HepG2 (cell line): Measurements from ENCODE around the gene IQCE. TPM values are rescaled to one million over a fixed set of nuclear protein-coding genes. Genes with fewer than 3 reads are reported as not detected.
A peak's percentile ranks its signal among the peaks of the same experiment; 100 is the strongest.

Experiments used
- ATAC-seq: fragments of 200-7000 bp; cut with Tn5 transposase; 3 replicates; pipeline ENCODE4 v1.9.1; 2020; ENCODE audit warnings: mild to moderate bottlenecking, moderate library complexity
- BruUV-seq: library from RNA; stranded (reverse); fragments of 400-500 nt; replicated peaks from 2 replicates; lab custom pipeline; 2021; lab: Mats Ljungman, UMichigan
- CTCF ChIA-PET: fragments of 300-600 bp; formaldehyde crosslinking; extraction: SDS; loops from one replicate; lab custom pipeline; 2021; ENCODE audit warnings: low total read pairs, inconsistent platforms, low intra/inter-chr PET ratio; lab: Yijun Ruan, JAX
- POLR2A ChIA-PET: fragments of 350-600 bp; sonication (Branson Sonifier 250); formaldehyde crosslinking; loops from one replicate; lab custom pipeline; 2020; ENCODE audit warnings: antibody characterized with exemption, inconsistent platforms; lab: Yijun Ruan, JAX
- DNase-seq: peaks from one replicate; pipeline ENCODE4 v3.0.0-alpha.2; 2015; ENCODE audit warnings: low spot score
- FAIRE-seq: peaks from 3 replicates; lab custom pipeline; 2011; peaks lifted over from hg19 to GRCh38; lab: Jason Lieb, UNC
- H2AFZ ChIP-seq: one replicate; pipeline ENCODE4 v1.6.1; 2011; ENCODE audit warnings: low read length, inconsistent platforms
- H3K27ac ChIP-seq: fragments of 300-600 bp; 3 replicates; pipeline ENCODE4 v1.8.0; 2011; ENCODE audit warnings: mixed run types, mild to moderate bottlenecking, mixed read lengths, low read length, inconsistent platforms; ENCODE audit not compliant: insufficient read depth; ENCODE audit errors: extremely low read length
- H3K27me3 ChIP-seq, 2 experiments: fragments of 200-600 bp in 1 of 2; 2 replicates in 1 of 2; 3 replicates in 1 of 2; pipeline versions ENCODE4 v1.6.0 to v1.8.0; 2011; ENCODE audit warnings: low read length in 2 of 2, mild to moderate bottlenecking in 2 of 2, moderate library complexity in 2 of 2, inconsistent platforms in 1 of 2; ENCODE audit not compliant: insufficient read depth in 2 of 2, control insufficient read depth in 1 of 2
- H3K36me3 ChIP-seq, 2 experiments: fragments of 200-600 bp in 1 of 2; replicated peaks in 1 of 2; 2 replicates in 1 of 2; 3 replicates in 1 of 2; pipeline versions ENCODE4 v1.5.1 to v1.8.0; 2011; ENCODE audit warnings: low read length in 2 of 2, inconsistent platforms in 1 of 2; ENCODE audit not compliant: insufficient read depth in 2 of 2, control insufficient read depth in 1 of 2
- H3K4me1 ChIP-seq: 2 replicates; pipeline ENCODE4 v1.5.1; 2012; ENCODE audit warnings: low read length, inconsistent platforms; ENCODE audit not compliant: insufficient read depth
- H3K4me2 ChIP-seq: 2 replicates; pipeline ENCODE4 v1.6.0; 2011; ENCODE audit warnings: low read depth, low read length, inconsistent platforms
- H3K4me3 ChIP-seq, 3 experiments: fragments of 200-600 bp in 1 of 3; sonication (generic), shearing (Covaris generic) in 1 of 3; replicated peaks in 1 of 3; 2 replicates each; pipeline ENCODE4 v1.5.1; 2011 to 2016; ENCODE audit warnings: low read length in 3 of 3, inconsistent platforms in 2 of 3, low read depth in 2 of 3, mild to moderate bottlenecking in 2 of 3, control low read depth in 1 of 3, mixed read lengths in 1 of 3; ENCODE audit not compliant: insufficient read depth in 1 of 3
- H3K79me2 ChIP-seq: one replicate; pipeline ENCODE4 v1.6.1; 2011; ENCODE audit warnings: low read length, inconsistent platforms; ENCODE audit not compliant: insufficient read depth
- H3K9ac ChIP-seq: 2 replicates; pipeline ENCODE4 v1.6.0; 2011; ENCODE audit warnings: mild to moderate bottlenecking, low read depth, low read length, inconsistent platforms; ENCODE audit not compliant: insufficient read depth
- H3K9me3 ChIP-seq: 2 replicates; pipeline ENCODE4 v1.5.1; 2012; ENCODE audit warnings: mild to moderate bottlenecking, low read length
- H4K20me1 ChIP-seq: 2 replicates; pipeline ENCODE4 v1.6.0; 2011; ENCODE audit warnings: inconsistent platforms, mild to moderate bottlenecking, low read length, moderate library complexity; ENCODE audit not compliant: insufficient read depth
- CHCHD3 ChIP-seq: sonication (generic); formaldehyde crosslinking; IDR thresholded peaks from 2 replicates; pipeline ENCODE4 v1.8.0; 2022; ENCODE audit warnings: mild to moderate bottlenecking, missing genetic modification reagents, moderate library complexity
- CREBL2 ChIP-seq: sonication (generic); formaldehyde crosslinking; IDR thresholded peaks from 2 replicates; pipeline ENCODE4 v1.8.1; 2023; ENCODE audit warnings: missing genetic modification reagents, mild to moderate bottlenecking, borderline replicate concordance
- GPN1 ChIP-seq: sonication (generic); formaldehyde crosslinking; IDR thresholded peaks from 2 replicates; pipeline ENCODE4 v1.5.1; 2020; ENCODE audit warnings: missing genetic modification reagents, borderline replicate concordance
- PHF8 ChIP-seq: sonication (generic); formaldehyde crosslinking; IDR thresholded peaks from 2 replicates; pipeline ENCODE4 v1.5.0; 2020; ENCODE audit warnings: missing genetic modification reagents
- POLR2AphosphoS5 ChIP-seq: IDR thresholded peaks from 2 replicates; pipeline ENCODE4 v1.6.1; 2012; ENCODE audit warnings: low read depth, low read length
- POLR2G ChIP-seq: fragments of 200-400 bp; formaldehyde crosslinking; IDR thresholded peaks from 2 replicates; pipeline ENCODE4 v1.6.1; 2018; ENCODE audit warnings: mild to moderate bottlenecking, low read depth, low read length, moderate library complexity
- RARA ChIP-seq: IDR thresholded peaks from 2 replicates; pipeline ENCODE4 v1.6.1; 2016; ENCODE audit warnings: missing genetic modification reagents, missing compliant biosample characterization
- SALL1 ChIP-seq: sonication (generic); formaldehyde crosslinking; IDR thresholded peaks from 2 replicates; pipeline ENCODE4 v1.8.0; 2022; ENCODE audit warnings: mild to moderate bottlenecking, missing genetic modification reagents
- TARDBP ChIP-seq: sonication (generic); formaldehyde crosslinking; IDR thresholded peaks from 2 replicates; pipeline ENCODE4 v1.8.0; 2022; ENCODE audit warnings: mild to moderate bottlenecking, missing genetic modification reagents
- TEAD2 ChIP-seq: sonication (generic); formaldehyde crosslinking; IDR thresholded peaks from 2 replicates; pipeline ENCODE4 v1.9.0; 2021; ENCODE audit warnings: missing genetic modification reagents
- ZBTB4 ChIP-seq: sonication (generic); formaldehyde crosslinking; IDR thresholded peaks from 2 replicates; pipeline ENCODE4 v1.4.0; 2020; ENCODE audit warnings: missing genetic modification reagents, mild to moderate bottlenecking, borderline replicate concordance
- ZIK1 ChIP-seq: sonication (generic); formaldehyde crosslinking; IDR thresholded peaks from 2 replicates; pipeline ENCODE4 v1.5.0; 2020; ENCODE audit warnings: mild to moderate bottlenecking, low read depth, missing genetic modification reagents, borderline replicate concordance
- ZNF543 ChIP-seq: sonication (generic); formaldehyde crosslinking; IDR thresholded peaks from 2 replicates; pipeline ENCODE4 v1.4.0; 2020; ENCODE audit warnings: mild to moderate bottlenecking, missing genetic modification reagents
- ZNF549 ChIP-seq: sonication (generic); formaldehyde crosslinking; IDR thresholded peaks from 2 replicates; pipeline ENCODE4 v1.5.0; 2020; ENCODE audit warnings: missing genetic modification reagents
- ZNF891 ChIP-seq: sonication (generic); formaldehyde crosslinking; IDR thresholded peaks from 2 replicates; pipeline ENCODE4 v1.5.0; 2020; ENCODE audit warnings: mild to moderate bottlenecking, missing genetic modification reagents
- whole genome bisulfite sequencing: methylation state at CpG from one replicate; pipeline ENCODE4 v1.1.6; 2017; ENCODE audit warnings: low lambda C conversion rate; 5-methylcytosine and 5-hydroxymethylcytosine counted together
- in situ Hi-C: cut with HindIII; loops from 2 replicates; pipeline ENCODE4 v1.10.0; 2017; ENCODE audit warnings: low pct_unique_long_range_greater_than_20kb; ENCODE audit not compliant: extremely low pct_ligation_motif_present
- intact Hi-C: fragments of 100-400 bp; cut with micrococcal nuclease; formaldehyde crosslinking; loops from one replicate; pipeline ENCODE4 v1.10.0; 2022; ENCODE audit not compliant: unreplicated experiment
- polyA plus RNA-seq, 8 experiments: library from polyadenylated mRNA; depleted of rRNA in 3 of 8; stranded (reverse) in 7 of 8; unstranded in 1 of 8; fragments of >200 nt; fragmentation: Illumina TruSeq in 4 of 8; extraction: Trizol in 4 of 8; gene quantifications; 2 replicates each; pipeline versions ENCODE4 v1.2.1 to v1.2.3, GENCODE V29; 2011 to 2016; ENCODE audit warnings: low read depth in 4 of 8, missing spikeins in 1 of 8, mixed read lengths in 1 of 8; ENCODE audit not compliant: insufficient read depth in 1 of 8
- total RNA-seq, 5 experiments: library from RNA; depleted of rRNA; stranded (reverse); fragments of >200 nt; fragmentation: Illumina TruSeq; extraction: Trizol; gene quantifications; 2 replicates each; pipeline ENCODE4 v1.2.3, GENCODE V29; 2016; ENCODE audit warnings: low read depth in 1 of 5

IQCE gene
- total and polyA plus RNA-seq, 2 of the 13 experiments (the other 11 are each of a cell fraction or from before 2014, with no cell fraction given), result 1.5 to 2.5 TPM

- TF ChIP-seq ZNF891 (CRISPR knock-in tag), result 0 out of 2 replicates have a peak, but pooled peaks have one; percentile 7
- peak; percentile 5 for TF ChIP-seq SALL1 (CRISPR knock-in tag)
- TF ChIP-seq PHF8 (CRISPR knock-in tag), result peak; percentile 34; the same call in 1 of the 2 replicates
- no peak for TF ChIP-seq CREBL2 (CRISPR knock-in tag)
- 0 out of 2 replicates have a peak, but pooled peaks have one; percentile 3 for TF ChIP-seq RARA (CRISPR knock-in tag)
- 0 out of 2 replicates have a peak, but pooled peaks have one; percentile 27 for TF ChIP-seq ZNF549 (CRISPR knock-in tag)
- TF ChIP-seq ZIK1 (CRISPR knock-in tag), result 0 out of 2 replicates have a peak, but pooled peaks have one; percentile 30
- TF ChIP-seq ZNF543 (CRISPR knock-in tag), result peak; percentile 30
- TF ChIP-seq POLR2AphosphoS5, result peak; percentile 38; the same call in 1 of the 2 replicates
- no peak for TF ChIP-seq TEAD2
- TF ChIP-seq CHCHD3 (CRISPR knock-in tag), result no peak
- no peak for TF ChIP-seq TARDBP
These were observed 74.2 kb downstream of the IQCE start (continued) for GRCh38 chr7:2632733-2633537.

GRCh38 chr7:2633538-2634266 is 74.9 kb downstream of the IQCE start:
- H3K9me3 ChIP-seq, result no peaks in the 10 kb centered on the region
- no peak overlapping the region for H2AFZ ChIP-seq
- ChIA-PET CTCF (no interaction called here), POLR2A (interaction anchor here (1.1 to 4.0 kb wide), 2 partner anchors 13 to 74 kb away, joined by 4 to 80 read pairs; no protein-coding TSS in a partner anchor)
- in situ Hi-C loops (no loop called here), intact Hi-C loops (no loop called here)
- no peaks in the 10 kb centered on the region for H3K27me3 ChIP-seq
- BruUV-seq, result TSS peak; percentile 44
- peaks cover 3 to 4% of the 10 kb centered on the region in 2 experiments; a peak in 1 of 5 replicates for H3K36me3 ChIP-seq
- peak overlapping the region; percentile 88 to 98 (median 97) for H3K4me3 ChIP-seq
- H3K27ac ChIP-seq, result peak overlapping the region; percentile 75
- DNase-seq (peak; percentile 45), ATAC-seq (peak; percentile 45), FAIRE-seq (no peak)
- 50% methylated on average over 9 of the region's 22 CpGs for WGBS
- H3K4me2 ChIP-seq, result peak overlapping the region; percentile 86
- peaks cover 81% of the 10 kb centered on the region for H3K4me1 ChIP-seq
- H4K20me1 ChIP-seq, result peaks cover 35% of the 10 kb centered on the region; the same call in 1 of the 2 replicates
- H3K79me2 ChIP-seq, result peaks cover 65% of the 10 kb centered on the region
- H3K9ac ChIP-seq, result peak overlapping the region; percentile 92
- TF ChIP-seq POLR2G (peak; percentile 52; the same call in 1 of the 2 replicates), GPN1 (no peak), ZBTB4 (CRISPR knock-in tag) (peak; percentile 21; the same call in 1 of the 2 replicates)
